ENCODE results near the gene SARDH.

DNA sequence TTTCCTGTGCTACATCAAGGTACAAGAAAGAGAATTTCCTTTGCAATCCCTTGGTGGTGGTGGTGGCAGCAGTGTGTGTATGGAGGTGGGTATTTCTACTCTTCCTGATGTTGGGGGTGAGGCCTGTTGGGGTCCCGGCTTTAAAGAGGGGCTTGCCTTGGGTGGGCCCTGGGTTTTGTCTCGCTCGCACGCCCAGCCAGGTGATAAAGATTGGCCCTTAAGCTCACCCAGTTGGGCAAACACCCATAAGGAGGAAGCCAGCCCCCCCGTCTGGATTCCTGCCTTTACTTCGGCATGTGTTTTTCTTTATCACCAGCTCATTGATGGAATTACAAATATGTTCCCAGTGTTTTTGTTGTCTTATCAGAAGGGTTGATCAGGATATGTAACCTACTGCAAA, 16.0 kb upstream of the SARDH start:
- TF ChIP-seq, protein P1, sequence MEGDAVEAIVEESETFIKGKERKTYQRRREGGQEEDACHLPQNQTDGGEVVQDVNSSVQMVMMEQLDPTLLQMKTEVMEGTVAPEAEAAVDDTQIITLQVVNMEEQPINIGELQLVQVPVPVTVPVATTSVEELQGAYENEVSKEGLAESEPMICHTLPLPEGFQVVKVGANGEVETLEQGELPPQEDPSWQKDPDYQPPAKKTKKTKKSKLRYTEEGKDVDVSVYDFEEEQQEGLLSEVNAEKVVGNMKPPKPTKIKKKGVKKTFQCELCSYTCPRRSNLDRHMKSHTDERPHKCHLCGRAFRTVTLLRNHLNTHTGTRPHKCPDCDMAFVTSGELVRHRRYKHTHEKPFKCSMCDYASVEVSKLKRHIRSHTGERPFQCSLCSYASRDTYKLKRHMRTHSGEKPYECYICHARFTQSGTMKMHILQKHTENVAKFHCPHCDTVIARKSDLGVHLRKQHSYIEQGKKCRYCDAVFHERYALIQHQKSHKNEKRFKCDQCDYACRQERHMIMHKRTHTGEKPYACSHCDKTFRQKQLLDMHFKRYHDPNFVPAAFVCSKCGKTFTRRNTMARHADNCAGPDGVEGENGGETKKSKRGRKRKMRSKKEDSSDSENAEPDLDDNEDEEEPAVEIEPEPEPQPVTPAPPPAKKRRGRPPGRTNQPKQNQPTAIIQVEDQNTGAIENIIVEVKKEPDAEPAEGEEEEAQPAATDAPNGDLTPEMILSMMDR (IDR thresholded peaks at IDR 0.05; ENCODE audit: poor library complexity, severe bottlenecking): no peak
- no peak for TF ChIP-seq POLR2AphosphoS5 (IDR thresholded peaks at IDR 0.05)
- no peak for TF ChIP-seq RAD21 (conservative IDR thresholded peaks at IDR 0.05)

Data from neural cell (in vitro differentiated cells).